ENCODE data around the gene NR2F1-AS1. TPM values are rescaled to one million over a fixed set of nuclear protein-coding genes. Genes with fewer than 3 reads are reported as not detected.

NR2F1-AS1 gene
- total RNA-seq, 1 experiment from 2014 or later = 10.5 TPM

- DNase-seq (ENCODE audit: low read depth) = no peak
Measured at GRCh38 chr5:93603078-93603792, 22.2 kb upstream of the NR2F1-AS1 start.

DNA sequence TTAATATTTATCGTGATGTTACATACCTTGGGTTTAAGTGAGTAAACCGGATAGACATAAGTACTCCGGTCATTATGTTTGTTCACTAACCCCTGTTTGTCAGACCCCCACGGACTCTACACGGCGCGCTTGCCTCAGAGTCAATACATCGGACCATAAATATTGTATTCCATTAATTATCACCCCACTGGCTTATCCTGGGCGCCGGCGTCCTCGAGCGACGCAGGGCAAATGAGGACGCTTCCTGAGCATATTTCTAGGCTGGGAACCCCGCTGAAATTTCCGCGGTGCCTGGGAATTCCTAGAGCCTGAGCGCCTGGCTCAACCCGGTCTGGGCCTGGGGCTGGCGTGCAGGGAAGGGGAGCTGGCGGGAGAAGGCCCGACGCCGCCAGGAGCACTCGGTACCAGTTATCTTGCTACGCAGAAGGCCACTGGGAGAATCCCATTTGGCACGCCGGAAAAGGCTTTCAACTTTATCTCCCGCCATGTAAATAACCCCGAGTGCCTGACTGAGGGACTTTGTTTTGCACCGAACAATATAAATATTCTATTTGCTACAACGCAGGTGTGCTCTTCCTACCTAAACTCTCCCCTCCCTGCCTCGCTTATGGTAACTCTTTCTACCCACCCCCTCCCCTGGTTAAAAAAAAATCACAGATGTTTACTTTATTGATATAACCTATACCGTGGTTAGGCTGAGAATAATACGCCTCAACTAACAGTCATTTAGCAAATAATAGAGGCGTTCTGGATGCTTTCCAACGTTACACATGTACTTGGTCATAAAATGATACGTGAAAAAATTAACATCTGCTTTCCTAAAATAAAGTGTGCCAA, 21.4 kb upstream of the NR2F1-AS1 start:
- DNase-seq (ENCODE audit: low read depth) = no peak

DNA sequence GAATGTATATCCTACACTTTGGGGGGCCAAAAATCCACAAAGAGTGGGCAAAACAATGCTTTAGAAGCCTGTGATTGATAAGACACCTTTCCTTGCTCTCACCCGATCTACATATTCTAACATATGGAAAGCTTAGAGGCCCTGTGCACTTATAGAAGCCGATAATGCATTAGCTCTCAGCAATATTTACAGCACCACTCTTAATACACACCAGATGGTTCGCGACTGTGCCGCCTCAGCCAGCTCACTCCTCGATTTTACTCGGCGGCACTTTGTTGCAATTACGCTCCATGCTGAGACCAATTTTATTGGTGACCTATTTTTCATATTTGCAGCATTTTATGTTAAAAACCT, 20.8 kb upstream of the NR2F1-AS1 start:
- no peak for DNase-seq (ENCODE audit: low read depth)

DNA sequence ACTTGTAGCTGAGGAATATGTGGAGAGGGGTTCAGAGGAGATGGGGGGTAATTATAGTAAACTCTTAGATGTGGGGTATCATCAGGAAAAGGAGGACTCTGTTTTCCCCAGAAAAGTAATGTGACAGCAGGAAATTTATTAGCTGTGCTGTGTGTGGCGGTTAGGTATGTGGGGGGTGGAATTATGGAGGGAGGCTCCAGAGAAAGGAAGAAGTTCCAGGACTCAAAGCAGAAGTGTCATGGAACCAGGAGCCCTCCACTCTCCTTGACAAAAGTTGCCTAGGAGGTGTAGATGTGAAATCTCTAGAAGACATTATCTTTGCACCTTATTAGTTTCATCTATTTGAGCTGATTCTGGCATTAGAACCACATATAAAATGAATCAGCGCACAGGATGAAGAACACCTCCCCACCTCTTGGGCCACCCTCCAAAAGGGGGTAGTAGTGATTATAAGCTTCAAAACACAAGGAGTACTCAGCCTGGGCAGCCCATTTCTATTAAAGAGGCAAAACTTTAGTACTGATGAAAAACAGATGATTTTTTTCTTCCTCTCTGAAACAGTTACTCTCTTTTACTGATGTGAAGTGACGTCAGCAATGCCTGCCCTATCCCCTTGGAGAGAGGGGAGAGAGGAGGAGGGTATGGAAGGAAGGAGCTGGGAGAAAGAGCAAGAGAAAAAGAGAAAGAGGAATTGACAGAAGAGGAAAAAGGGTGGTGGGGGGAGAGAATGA, 20.2 kb upstream of the NR2F1-AS1 start:
- no peak for DNase-seq (ENCODE audit: low read depth)

GRCh38 chr5:93600409-93601070, 19.5 kb upstream of the NR2F1-AS1 start:
- no peak for DNase-seq (ENCODE audit: low read depth)

DNA sequence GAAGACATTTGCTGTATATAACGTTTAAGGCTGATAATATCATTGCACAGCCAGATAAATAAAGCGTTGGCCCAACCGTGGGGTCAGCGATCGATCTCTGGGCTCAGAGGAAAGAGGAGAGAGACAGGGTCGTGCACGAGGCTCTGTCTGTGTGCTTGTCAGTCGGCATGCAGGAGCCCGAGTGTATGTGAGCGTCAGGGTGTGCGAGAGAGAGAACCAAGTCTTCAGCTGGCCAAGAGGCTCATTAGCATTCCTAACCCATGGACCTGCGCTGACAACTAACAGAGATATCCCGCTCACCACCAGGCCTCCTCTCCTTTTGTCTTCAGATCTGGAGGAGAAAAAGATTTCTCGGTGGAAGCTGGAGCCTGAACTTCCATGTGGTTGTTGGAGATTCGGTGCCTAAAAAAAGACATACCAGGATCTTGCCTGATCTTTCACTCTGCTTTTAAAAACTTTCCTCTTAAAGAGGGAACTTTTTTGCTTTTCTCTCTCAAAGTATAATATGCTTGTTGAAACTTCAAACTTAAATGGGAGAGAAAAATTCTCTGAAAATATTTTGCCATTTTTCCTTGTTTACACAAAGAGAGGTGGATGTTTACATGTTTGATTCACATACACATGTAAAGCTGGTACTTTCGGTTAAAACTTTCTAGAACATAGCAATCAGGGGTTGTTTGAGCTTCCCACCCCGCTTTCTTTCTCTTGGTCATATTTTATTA, 18.5 kb upstream of the NR2F1-AS1 start:
- no peak for DNase-seq (ENCODE audit: low read depth)

DNA sequence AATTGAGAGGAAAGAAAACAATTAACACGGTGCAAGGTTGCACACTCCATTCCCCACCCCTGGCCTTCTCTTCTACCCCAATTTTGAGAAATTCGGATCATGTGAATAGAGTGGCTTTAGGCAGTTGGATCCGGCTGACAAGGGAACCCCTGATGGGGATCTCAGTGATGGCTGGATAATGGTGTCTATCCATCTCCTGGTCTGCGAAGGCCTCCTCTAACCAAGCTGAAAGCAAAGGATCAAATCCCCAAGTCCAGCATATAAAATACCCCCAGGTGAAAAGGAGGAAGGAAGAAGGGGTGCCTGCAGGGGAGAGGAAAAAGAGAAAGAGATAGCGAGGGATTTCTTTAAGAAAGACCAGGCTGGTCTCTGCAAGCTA, 18.0 kb upstream of the NR2F1-AS1 start:
- no peak for DNase-seq (ENCODE audit: low read depth)

DNA sequence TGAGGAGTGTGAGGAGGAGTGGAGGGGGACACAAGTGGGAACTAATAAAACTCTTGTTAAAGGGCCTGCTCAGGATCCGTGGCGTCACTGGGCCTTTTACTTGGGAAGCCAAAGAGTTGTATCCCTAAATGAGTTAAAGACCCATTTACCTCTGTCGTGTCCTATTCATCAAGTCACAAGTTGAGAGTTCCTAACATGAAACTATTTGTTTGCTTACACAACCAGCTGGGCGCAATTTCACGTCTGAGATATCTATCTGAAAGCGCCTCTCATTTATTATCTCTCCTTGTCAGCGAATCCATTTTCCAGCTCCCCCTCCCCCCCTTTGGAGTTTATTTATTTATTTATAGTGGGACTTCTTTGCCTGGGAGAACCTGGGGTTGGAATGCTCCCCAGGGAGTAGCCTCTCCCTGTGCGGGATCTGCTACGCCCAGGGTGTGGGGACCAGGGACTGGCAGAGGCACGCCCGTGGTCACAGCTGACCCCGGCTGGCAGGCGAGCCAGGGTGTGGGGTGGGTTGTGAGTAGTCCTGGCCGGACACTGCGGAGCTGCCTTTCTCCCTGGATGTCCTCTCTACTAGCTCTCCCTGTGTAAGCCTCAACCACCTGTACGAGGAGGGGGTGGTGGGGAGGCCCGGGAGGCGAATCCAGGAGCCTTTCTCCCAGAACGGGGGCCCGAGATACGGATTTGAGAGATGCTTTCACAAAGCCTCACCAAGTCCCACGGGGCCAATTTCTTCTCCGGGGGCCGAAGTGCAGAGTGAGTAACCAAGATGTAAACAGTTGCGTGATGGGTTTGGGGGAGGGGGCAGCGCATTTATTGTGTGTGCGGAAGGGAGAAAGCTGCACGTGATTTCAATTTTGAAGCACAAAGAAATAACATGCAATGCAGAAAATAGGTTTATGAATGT, 17.3 kb upstream of the NR2F1-AS1 start:
- DNase-seq (ENCODE audit: low read depth) = no peak

DNA sequence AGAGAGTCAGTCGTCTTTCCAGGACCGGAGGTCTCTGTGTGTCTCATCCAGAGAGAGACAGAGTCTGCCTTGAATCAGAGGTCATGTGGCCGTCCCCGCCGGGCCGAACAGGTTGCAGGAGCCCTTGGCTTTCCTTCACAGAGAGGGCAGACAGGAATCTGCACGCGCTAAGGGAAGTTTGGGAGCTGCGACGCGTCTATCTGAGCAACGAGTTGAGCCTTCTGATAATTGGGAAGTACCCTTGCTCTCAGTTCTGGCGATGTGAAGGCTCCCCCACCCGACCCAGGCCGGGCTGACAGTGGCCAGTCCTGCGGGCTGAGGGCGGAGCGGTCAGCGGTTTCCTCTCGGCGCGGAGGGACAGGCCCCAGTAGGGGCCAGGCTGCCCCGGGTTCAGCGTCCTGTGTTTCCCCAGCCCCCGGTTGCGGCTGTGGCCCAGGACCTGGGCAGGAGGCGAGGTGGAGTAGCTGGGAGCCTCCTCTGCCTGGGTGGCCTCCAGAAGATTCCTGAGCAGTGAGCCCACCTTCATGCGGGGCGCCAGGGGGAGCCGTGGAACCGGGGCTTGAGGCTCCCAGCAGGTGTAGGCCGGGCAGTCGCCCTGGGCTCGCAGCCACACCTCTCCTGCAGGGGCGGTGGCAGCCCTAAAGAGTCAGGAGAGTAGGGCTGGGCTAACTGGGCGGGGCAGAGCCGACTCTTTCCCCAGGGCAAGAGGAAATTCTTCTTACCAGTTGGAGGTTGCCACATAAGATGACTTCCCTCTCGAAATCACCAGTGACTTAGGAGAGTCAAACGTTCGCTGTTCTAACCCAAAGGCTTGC, 15.9 kb upstream of the NR2F1-AS1 start:
- no peak for DNase-seq (ENCODE audit: low read depth)

DNA sequence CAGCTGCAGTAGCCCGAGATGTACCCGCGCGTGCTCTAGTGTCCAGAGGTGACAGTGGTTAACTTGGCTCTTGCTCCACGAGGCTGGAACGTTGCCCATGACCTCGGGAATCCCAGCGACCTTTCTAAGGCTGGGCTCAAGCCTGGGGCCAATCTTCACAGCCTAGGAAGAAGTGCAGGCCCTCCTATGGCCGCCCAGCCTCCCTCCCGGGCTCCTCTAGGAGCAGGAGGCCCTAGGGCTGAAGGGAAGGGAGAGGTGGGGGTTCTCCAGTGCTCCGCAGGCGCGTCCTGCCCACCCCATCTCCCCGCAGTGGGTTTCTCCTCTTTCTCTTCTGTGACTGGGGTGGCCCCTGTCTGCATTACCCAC, 15.3 kb upstream of the NR2F1-AS1 start:
- no peak for DNase-seq (ENCODE audit: low read depth)

DNA sequence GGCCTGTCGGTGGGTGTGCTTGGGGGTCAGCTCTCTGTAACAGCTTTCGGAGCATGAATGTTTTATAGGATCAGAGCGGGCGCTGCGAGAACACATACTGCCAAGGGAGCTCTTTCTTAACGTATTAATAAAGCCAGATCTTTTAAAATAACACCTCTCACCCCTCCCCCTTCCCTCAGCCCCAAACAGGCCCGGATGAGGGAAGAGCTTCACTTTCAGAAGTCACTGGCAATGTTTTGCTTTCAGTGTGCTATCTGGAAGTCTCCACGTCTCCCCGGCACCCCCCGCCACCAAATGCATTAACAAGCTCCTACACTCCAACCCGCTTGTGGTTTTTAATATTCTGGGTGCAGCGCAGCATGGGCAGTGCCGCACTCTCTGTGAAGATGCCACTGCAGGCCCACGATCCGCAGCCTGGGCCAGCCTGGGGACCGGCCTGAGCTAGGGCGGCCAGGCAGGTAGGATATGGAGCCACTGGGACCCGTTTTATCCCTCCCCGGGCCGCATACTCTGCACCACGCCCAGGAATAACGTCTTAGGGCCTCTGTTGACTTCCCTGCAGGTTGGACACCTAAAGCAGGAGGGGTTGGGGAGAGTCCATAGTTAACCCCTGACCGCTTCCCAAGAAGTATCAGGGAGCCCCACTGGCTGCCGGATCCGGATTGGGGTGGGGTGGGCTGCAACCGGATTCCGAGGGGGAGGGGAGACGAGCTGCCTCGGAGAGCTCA, 14.6 kb upstream of the NR2F1-AS1 start:
- no peak for DNase-seq (ENCODE audit: low read depth)

DNA sequence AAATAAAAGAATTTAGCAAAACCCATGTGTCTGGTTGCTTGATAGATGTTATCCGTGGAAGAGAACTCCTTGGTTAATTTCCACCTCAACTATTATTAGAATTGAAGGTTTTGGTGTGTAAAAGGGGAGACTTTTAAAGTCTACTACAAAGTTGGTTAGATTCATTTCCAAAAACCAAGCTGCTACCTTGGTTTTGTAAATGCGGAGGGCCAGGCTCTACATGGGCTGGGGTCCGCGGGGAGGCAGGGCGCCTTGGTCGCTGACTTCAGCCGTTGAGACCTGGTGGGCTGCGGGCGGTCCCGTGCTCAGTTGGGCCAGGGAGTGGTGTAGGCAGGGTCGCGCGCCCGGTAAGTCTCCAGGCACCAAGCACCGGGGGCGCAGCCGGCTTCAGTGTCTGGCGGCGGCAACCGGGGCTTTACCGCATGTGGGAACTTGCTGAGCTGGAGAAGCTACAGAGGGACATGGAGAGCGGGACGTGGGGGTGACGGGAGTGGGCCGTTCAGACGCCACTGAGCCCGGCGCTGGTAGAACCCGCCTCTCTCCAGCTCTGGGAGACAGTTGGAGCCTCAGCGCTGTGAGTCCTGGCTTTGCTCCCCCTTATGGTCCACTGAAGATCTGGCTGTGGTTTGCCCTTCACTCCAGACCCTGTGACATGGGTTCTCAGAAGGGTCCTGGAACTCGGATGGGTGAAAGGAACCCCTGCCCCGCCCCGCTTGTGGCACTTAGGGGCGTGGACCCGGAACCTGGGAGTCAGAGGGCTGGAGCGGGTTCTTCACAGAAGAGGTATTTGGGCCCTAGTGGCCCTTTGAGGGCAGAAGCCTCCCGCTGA, 13.8 kb upstream of the NR2F1-AS1 start:
- no peak for DNase-seq (ENCODE audit: low read depth)

GRCh38 chr5:93593476-93594131, 12.6 kb upstream of the NR2F1-AS1 start:
- DNase-seq (ENCODE audit: low read depth) = no peak

DNA sequence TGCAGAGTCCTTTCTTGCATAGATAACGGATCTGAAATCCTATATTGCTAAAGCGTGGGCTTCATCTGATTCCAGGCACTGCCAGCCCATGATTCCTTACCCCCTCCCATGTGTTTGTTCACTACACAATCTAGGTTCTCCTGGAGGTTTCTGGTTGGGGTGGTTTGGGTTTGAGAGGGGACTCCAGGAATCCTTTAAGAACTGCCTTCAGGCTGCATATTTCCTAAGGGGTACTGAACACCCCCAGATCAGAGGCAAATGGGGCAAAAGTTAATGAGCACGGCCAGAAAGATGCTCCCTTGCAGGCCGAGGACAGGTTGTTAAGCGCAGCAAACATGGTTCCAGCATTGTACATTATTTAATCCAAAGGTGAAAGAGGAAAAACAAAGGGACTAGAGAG, 11.9 kb upstream of the NR2F1-AS1 start:
- DNase-seq (ENCODE audit: low read depth) = no peak

GRCh38 chr5:93591323-93591945, 10.4 kb upstream of the NR2F1-AS1 start:
- DNase-seq (ENCODE audit: low read depth) = no peak

GRCh38 chr5:93590493-93590892, 9.5 kb upstream of the NR2F1-AS1 start:
- no peak for DNase-seq (ENCODE audit: low read depth)

- no peak for DNase-seq (ENCODE audit: low read depth)
Measured at GRCh38 chr5:93589829-93590215, 8.8 kb upstream of the NR2F1-AS1 start.

Data from Daoy (cell line).